ENCODE results near the gene ARHGAP15.

- TF ChIP-seq POLR2AphosphoS5 (IDR thresholded peaks at IDR 0.05; ENCODE audit: borderline replicate concordance, low read depth, low read length) (no peak), EZH2 (IDR thresholded peaks at IDR 0.05) (no peak)
Measured at GRCh38 chr2:143186876-143187275, 57.7 kb downstream of the ARHGAP15 start.
